Sigmoid colon (tissue), 7 donors: Measurements from ENCODE around the gene PEX16. TPM values are rescaled to one million over a fixed set of nuclear protein-coding genes. Genes with fewer than 3 reads are reported as not detected.

ENCODE experiments used
- DNase-seq: peaks from one replicate; pipeline ENCODE4 v3.0.0-alpha.2; 2019
- H3K27ac ChIP-seq, 4 donors: fragments of 200-600 bp; sonication (generic); one replicate each; pipeline ENCODE4 v1.5.1; 2016 to 2019; ENCODE audit warnings: mild to moderate bottlenecking in 1 of 4
- H3K27me3 ChIP-seq, 3 donors: fragments of 200-600 bp; sonication (generic); one replicate each; pipeline ENCODE4 v1.5.1; 2019; ENCODE audit warnings: mild to moderate bottlenecking in 1 of 3
- H3K36me3 ChIP-seq, 4 donors: fragments of 200-600 bp; sonication (generic); one replicate each; pipeline ENCODE4 v1.5.1; 2016 to 2019
- H3K4me1 ChIP-seq, 4 donors: fragments of 200-600 bp; sonication (generic); one replicate each; pipeline ENCODE4 v1.5.1; 2017 to 2019
- H3K4me3 ChIP-seq, 4 donors: fragments of 200-600 bp; sonication (generic); one replicate each; pipeline ENCODE4 v1.5.1; 2017 to 2019; ENCODE audit warnings: mild to moderate bottlenecking in 2 of 4, moderate library complexity in 1 of 4
- H3K9me3 ChIP-seq, 4 donors: fragments of 200-600 bp in 3 of 4; sonication (generic) in 3 of 4; one replicate each; pipeline versions ENCODE4 v1.5.1 to v1.6.1; 2013 to 2019
- CTCF ChIP-seq, 4 experiments: fragments of 450-650 bp in 3 of 4; fragments of 200-600 bp in 1 of 4; IDR thresholded peaks; one replicate each; pipeline ENCODE4 v1.5.1; 2016 to 2019; ENCODE audit warnings: antibody characterized with exemption in 4 of 4, mild to moderate bottlenecking in 3 of 4, moderate library complexity in 2 of 4
- EP300 ChIP-seq, 4 donors: sonication (generic); formaldehyde crosslinking; IDR thresholded peaks; one replicate each; pipeline ENCODE4 v1.6.1; 2017; ENCODE audit warnings: antibody characterized with exemption in 4 of 4
- POLR2A ChIP-seq, 2 donors: fragments of 450-650 bp; IDR thresholded peaks; one replicate each; pipeline ENCODE4 v1.6.1; 2016; ENCODE audit warnings: antibody characterized with exemption in 2 of 2, mild to moderate bottlenecking in 2 of 2, moderate library complexity in 2 of 2
- POLR2AphosphoS5 ChIP-seq, 4 donors: sonication (generic); formaldehyde crosslinking; IDR thresholded peaks; one replicate each; pipeline ENCODE4 v1.6.1; 2017; ENCODE audit warnings: antibody characterized with exemption in 4 of 4
- WGBS, 2 donors: extraction: QIAGEN DNeasy Blood & Tissue Kit; methylation state at CpG; one replicate each; pipeline ENCODE4 v1.1.7; 2013; 5-methylcytosine and 5-hydroxymethylcytosine counted together
- intact Hi-C: fragments of 100-400 bp; cut with DNase I; formaldehyde crosslinking; loops from one replicate; pipeline ENCODE4 v1.15.1; 2023
- polyA plus RNA-seq, 3 donors: library from polyadenylated mRNA; stranded (reverse); fragments of 200-250 nt; gene quantifications; one replicate each; pipeline ENCODE4 v1.2.3, GENCODE V29; 2013
- total RNA-seq, 4 donors: library from RNA; depleted of rRNA; stranded (reverse); fragments of >200 nt; gene quantifications; one replicate each; pipeline ENCODE4 v1.1.0, GENCODE V29; 2016
- donor health status: healthy with polysubstance abuse.
- donor health status: Bipolar disorder and iron deficiency.
- donor health status: healthy.

The PEX16 gene
- total and polyA plus RNA-seq, 7 donors, result 13.8 to 46.3 (median 28.2) TPM

- TF ChIP-seq POLR2A (IDR thresholded peaks at IDR 0.05) (no peak), POLR2AphosphoS5 (IDR thresholded peaks at IDR 0.05) (no peak), EP300 (IDR thresholded peaks at IDR 0.05) (no peak), CTCF (IDR thresholded peaks at IDR 0.05) (no peak)
- 2 to 3% methylated on average over 73 of the region's 73 CpGs for WGBS, 2 donors
- Histone ChIP-seq H3K36me3 (peaks cover 0 to 19% (median 13%) of the 10 kb centered on the region in 4 donors), H3K9me3 (no peaks in the 10 kb centered on the region), H3K4me1 (peaks cover 0 to 25% (median 22%) of the 10 kb centered on the region in 4 donors), H3K27ac (no peak within 1 kb of the TSS), H3K4me3 (peak within 1 kb of the TSS; percentile 4 to 59 (median 51)), H3K27me3 (peaks cover 0 to 6% (median 3%) of the 10 kb centered on the region in 3 donors)
- intact Hi-C loops, result no loop called here
- no peak for DNase-seq
These were observed 32.3 kb downstream of the PEX16 start, which contains the start of gene MAPK8IP1 for GRCh38 chr11:45885274-45885920. Gene MAPK8IP1, plus strand, starts transcription at chr11:45885651. Its CDS starts 170 bp downstream, at chr11:45885821.

- intact Hi-C loops, result no loop called here
- peaks cover 0 to 19% (median 13%) of the 10 kb centered on the region in 4 donors for H3K36me3 ChIP-seq
- H3K4me1 ChIP-seq, result peaks cover 0 to 32% (median 29%) of the 10 kb centered on the region in 4 donors
- H3K4me3 ChIP-seq, result no peak overlapping the region
- DNase-seq, result no peak
- TF ChIP-seq POLR2AphosphoS5 (IDR thresholded peaks at IDR 0.05), result peak in 1 of 4 donors; percentile 14
- TF ChIP-seq POLR2A (IDR thresholded peaks at IDR 0.05), result no peak
- WGBS, 2 donors, result 88 to 90% methylated on average over 10 of the region's 10 CpGs
- no peaks in the 10 kb centered on the region for H3K9me3 ChIP-seq
- H3K27me3 ChIP-seq, result peaks cover 0 to 6% (median 3%) of the 10 kb centered on the region in 3 donors
- H3K27ac ChIP-seq, result no peak overlapping the region
These were observed 33.0 kb downstream of the PEX16 start for GRCh38 chr11:45884596-45885185.

GRCh38 chr11:45881708-45882368 is 35.8 kb downstream of the PEX16 start:
- intact Hi-C loops, result loop anchor here (1.0 to 2.0 kb wide), 2 partner anchors 16 to 21 kb away; no protein-coding TSS in a partner anchor
- TF ChIP-seq CTCF (IDR thresholded peaks at IDR 0.05) (no peak), POLR2A (IDR thresholded peaks at IDR 0.05) (no peak), EP300 (IDR thresholded peaks at IDR 0.05) (no peak), POLR2AphosphoS5 (IDR thresholded peaks at IDR 0.05) (no peak)
- Histone ChIP-seq H3K27me3 (peaks cover 0 to 6% (median 3%) of the 10 kb centered on the region in 3 donors), H3K27ac (peak overlapping the region in 2 of 4 donors; percentile 70 to 74), H3K36me3 (peaks cover 0 to 37% (median 27%) of the 10 kb centered on the region in 4 donors), H3K4me3 (no peak overlapping the region), H3K4me1 (peaks cover 0 to 37% (median 33%) of the 10 kb centered on the region in 4 donors), H3K9me3 (no peaks in the 10 kb centered on the region)
- DNase-seq, result no peak
- 87 to 92% methylated on average over 6 of the region's 6 CpGs for WGBS, 2 donors

GRCh38 chr11:45880772-45881570 is 36.7 kb downstream of the PEX16 start:
- 92 to 95% methylated on average over 15 of the region's 15 CpGs for WGBS, 2 donors
- Histone ChIP-seq H3K4me1 (peaks cover 0 to 33% (median 31%) of the 10 kb centered on the region in 4 donors), H3K9me3 (no peaks in the 10 kb centered on the region), H3K27me3 (peaks cover 0 to 3% (median 2%) of the 10 kb centered on the region in 3 donors), H3K36me3 (peaks cover 0 to 45% (median 29%) of the 10 kb centered on the region in 4 donors), H3K4me3 (no peak overlapping the region), H3K27ac (peak overlapping the region in 3 of 4 donors; percentile 14 to 74 (median 70))
- no peak for TF ChIP-seq CTCF (IDR thresholded peaks at IDR 0.05)
- no peak for TF ChIP-seq POLR2A (IDR thresholded peaks at IDR 0.05)
- peak; percentile 56 to 85 (median 73) for TF ChIP-seq POLR2AphosphoS5 (IDR thresholded peaks at IDR 0.05)
- TF ChIP-seq EP300 (IDR thresholded peaks at IDR 0.05), result peak in 1 of 4 donors; percentile 18
- peak; percentile 83 for DNase-seq
- intact Hi-C loops, result loop anchor here (2.0 kb wide), 1 partner anchor 20 kb away; no protein-coding TSS in a partner anchor
